GM12865 (cell line): ENCODE results near the gene MCF2L2.

Source experiments
- DNase-seq: peaks from one replicate; pipeline ENCODE4 v3.0.0; 2010; ENCODE audit warnings: low read depth
- H3K4me3 ChIP-seq: 2 replicates; pipeline ENCODE4 v1.5.1; 2011; ENCODE audit warnings: mild to moderate bottlenecking, low read depth, low read length, control low read depth
- TF ChIP-seq, protein P1 (sequence below): IDR thresholded peaks from 2 replicates; pipeline ENCODE4 v1.5.1; 2011; ENCODE audit warnings: low read length, control low read depth, low read depth, inconsistent platforms; ENCODE audit not compliant: insufficient read depth; ENCODE audit errors: missing control alignments

Gene MCF2L2

DNA sequence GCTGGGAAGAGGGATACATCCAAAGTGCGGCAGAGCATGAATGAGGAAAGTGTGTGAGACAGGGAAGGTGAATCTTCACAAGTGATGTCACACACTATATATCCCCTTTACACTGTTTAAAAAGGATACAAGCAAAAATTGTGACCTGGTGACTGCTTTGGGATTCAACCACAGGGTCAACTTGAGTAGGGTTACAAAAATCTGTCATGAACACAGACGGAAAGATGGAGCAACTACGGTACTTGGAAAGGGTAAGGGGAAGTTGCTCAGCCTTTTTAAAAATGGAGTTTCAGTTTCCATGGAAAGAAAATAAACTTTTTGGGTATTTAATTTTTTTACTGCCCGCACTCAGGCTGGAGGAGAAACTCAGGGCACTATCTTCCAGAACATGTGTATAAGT, 115.1 kb downstream of the MCF2L2 start:
- no peak for DNase-seq
- no peak overlapping the region for H3K4me3 ChIP-seq
- TF ChIP-seq, protein P1, sequence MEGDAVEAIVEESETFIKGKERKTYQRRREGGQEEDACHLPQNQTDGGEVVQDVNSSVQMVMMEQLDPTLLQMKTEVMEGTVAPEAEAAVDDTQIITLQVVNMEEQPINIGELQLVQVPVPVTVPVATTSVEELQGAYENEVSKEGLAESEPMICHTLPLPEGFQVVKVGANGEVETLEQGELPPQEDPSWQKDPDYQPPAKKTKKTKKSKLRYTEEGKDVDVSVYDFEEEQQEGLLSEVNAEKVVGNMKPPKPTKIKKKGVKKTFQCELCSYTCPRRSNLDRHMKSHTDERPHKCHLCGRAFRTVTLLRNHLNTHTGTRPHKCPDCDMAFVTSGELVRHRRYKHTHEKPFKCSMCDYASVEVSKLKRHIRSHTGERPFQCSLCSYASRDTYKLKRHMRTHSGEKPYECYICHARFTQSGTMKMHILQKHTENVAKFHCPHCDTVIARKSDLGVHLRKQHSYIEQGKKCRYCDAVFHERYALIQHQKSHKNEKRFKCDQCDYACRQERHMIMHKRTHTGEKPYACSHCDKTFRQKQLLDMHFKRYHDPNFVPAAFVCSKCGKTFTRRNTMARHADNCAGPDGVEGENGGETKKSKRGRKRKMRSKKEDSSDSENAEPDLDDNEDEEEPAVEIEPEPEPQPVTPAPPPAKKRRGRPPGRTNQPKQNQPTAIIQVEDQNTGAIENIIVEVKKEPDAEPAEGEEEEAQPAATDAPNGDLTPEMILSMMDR = no peak

DNA sequence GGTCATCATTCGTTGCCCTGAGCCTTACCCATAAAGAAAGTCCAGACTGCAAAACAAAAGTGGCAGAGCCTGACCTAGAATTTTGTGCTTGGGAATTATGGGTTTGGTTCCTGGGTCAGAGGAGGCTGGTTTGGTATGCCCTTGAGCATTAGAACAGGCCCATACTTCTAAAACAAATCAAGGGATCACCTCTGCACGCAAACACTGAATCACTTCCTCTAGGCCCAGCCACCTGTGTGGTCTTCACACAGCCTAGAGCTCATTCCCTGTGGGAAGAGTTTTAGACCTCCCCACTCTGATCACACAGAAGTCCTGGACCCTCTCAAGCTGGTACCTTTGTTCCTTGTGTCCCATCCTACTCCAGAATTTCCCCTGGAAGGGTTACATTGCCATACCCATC, 116.0 kb downstream of the MCF2L2 start:
- DNase-seq = no peak
- TF ChIP-seq, protein P1 = no peak
- no peak overlapping the region for H3K4me3 ChIP-seq

DNA sequence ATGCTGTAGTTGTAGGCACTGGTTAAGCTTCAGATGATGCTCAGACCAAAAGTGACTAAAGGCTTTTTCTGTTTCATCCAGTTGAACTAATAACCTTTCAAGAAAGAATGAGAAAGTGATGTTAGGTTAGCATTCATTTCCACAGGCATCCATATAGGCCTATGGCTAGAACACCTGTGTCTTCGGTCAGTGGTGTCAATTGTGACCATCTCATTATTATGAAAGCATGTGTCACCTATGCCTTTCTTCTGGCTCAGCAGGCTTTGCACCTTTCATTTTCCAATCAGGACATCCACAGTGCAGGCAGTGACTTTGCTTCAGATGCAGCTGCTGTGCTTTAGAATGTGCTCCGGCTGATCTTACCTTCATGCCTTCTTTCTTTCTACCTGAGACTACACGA, 117.5 kb downstream of the MCF2L2 start:
- TF ChIP-seq, protein P1 = no peak
- peak; percentile 14 for DNase-seq

DNA sequence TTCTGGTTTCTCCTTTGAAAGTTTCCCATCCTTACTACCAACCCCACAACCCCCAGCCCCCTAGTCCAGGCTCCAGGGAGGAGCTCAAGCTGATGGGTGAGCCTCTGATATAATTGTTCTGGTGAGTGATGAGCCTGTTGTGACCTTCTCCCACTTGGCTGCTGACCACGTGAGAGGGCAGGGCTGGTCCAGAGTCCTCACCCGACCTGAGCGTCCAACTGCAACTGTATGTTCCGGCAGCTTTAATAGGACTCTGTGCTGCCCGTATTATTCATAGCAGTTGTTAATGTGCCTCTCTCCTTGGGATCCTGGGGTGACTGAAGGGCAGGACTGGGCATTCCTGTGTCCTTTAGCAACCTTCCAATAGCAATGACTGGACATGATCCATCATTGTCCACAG, 119.1 kb downstream of the MCF2L2 start:
- no peak for DNase-seq
- H3K4me3 ChIP-seq = no peak overlapping the region
- TF ChIP-seq, protein P1 = no peak

More for the DNA sequence above, 117.5 kb downstream of the MCF2L2 start:
- no peak overlapping the region for H3K4me3 ChIP-seq

DNA sequence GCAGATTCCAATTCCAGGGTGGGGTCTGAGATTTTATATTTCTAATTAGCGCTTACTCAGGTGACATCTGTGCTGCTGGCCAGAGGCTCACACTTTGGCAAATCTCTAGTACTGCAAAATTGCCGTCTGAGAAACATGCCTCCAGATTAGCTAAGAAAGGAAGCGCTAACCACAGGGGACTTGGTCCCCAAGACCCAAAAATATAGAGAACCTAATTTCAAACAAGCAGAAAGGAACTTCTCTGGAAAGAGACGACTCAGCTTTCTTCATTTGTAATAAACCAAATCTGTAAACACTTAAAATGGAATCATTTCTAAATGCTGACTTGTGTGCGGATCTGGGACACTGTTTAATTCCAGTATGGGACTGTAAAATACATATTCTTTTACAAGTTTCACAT, 119.7 kb downstream of the MCF2L2 start:
- H3K4me3 ChIP-seq = no peak overlapping the region
- DNase-seq = no peak
- TF ChIP-seq, protein P1 = no peak

DNA sequence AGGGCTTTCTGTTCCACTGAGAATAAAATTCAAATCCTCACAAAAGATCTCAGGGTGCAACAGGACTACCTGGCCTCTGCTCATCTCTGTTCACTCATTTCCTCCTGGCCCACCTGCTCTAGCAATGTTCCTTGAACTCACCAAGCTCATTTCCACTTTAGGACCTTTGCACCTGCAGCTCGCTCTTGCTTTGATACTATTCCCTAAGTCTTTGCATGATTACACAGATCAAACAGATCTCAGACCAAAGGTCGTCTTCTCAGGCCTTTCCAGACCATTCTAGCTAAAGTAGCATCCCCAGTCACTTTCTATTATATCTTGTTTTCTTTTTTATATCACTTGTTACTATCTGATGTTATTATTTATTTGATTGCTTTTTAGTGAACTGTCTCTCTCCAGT, 120.7 kb downstream of the MCF2L2 start:
- DNase-seq = no peak
- H3K4me3 ChIP-seq = no peak overlapping the region
- TF ChIP-seq, protein P1 = no peak
